ENCODE results near the gene IGFBP1.

IGFBP1 gene

DNA sequence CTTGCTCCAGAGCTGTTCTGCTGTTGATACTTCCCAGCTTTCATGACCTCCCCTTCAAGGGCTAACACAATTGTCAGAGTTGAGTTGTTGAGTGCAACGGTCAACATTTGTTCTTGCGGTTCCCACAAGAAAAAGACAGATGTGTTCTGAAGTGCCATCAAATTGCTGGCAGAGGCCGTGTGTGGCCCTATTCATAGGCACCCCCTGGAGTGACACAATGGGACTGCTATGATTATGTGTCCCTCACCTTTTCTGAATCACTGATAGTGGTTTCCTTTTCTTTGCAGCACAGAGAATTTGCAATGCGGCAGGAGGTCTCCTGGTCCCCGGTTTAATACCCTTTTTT, 5.8 kb upstream of the IGFBP1 start:
- no peak for DNase-seq (ENCODE audit: low read depth in 1 of 2, low spot score in 1 of 2)
- Histone ChIP-seq H3K27me3 (ENCODE audit: insufficient read depth, poor library complexity, severe bottlenecking) (peaks cover 6% of the 10 kb centered on the region), H3K27ac (replicated peaks) (no peak overlapping the region), H3K4me3 (replicated peaks; ENCODE audit: insufficient read depth, low read length) (no peak overlapping the region)
- TF ChIP-seq POLR2AphosphoS5 (IDR thresholded peaks at IDR 0.05; ENCODE audit: low read depth) (no peak), SPI1 (IDR thresholded peaks at IDR 0.05; ENCODE audit: borderline replicate concordance, low read depth) (no peak)
- TF ChIP-seq, protein P1, sequence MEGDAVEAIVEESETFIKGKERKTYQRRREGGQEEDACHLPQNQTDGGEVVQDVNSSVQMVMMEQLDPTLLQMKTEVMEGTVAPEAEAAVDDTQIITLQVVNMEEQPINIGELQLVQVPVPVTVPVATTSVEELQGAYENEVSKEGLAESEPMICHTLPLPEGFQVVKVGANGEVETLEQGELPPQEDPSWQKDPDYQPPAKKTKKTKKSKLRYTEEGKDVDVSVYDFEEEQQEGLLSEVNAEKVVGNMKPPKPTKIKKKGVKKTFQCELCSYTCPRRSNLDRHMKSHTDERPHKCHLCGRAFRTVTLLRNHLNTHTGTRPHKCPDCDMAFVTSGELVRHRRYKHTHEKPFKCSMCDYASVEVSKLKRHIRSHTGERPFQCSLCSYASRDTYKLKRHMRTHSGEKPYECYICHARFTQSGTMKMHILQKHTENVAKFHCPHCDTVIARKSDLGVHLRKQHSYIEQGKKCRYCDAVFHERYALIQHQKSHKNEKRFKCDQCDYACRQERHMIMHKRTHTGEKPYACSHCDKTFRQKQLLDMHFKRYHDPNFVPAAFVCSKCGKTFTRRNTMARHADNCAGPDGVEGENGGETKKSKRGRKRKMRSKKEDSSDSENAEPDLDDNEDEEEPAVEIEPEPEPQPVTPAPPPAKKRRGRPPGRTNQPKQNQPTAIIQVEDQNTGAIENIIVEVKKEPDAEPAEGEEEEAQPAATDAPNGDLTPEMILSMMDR (IDR thresholded peaks at IDR 0.05; ENCODE audit: insufficient read depth, low read length) = no peak
- TF ChIP-seq, protein P2, sequence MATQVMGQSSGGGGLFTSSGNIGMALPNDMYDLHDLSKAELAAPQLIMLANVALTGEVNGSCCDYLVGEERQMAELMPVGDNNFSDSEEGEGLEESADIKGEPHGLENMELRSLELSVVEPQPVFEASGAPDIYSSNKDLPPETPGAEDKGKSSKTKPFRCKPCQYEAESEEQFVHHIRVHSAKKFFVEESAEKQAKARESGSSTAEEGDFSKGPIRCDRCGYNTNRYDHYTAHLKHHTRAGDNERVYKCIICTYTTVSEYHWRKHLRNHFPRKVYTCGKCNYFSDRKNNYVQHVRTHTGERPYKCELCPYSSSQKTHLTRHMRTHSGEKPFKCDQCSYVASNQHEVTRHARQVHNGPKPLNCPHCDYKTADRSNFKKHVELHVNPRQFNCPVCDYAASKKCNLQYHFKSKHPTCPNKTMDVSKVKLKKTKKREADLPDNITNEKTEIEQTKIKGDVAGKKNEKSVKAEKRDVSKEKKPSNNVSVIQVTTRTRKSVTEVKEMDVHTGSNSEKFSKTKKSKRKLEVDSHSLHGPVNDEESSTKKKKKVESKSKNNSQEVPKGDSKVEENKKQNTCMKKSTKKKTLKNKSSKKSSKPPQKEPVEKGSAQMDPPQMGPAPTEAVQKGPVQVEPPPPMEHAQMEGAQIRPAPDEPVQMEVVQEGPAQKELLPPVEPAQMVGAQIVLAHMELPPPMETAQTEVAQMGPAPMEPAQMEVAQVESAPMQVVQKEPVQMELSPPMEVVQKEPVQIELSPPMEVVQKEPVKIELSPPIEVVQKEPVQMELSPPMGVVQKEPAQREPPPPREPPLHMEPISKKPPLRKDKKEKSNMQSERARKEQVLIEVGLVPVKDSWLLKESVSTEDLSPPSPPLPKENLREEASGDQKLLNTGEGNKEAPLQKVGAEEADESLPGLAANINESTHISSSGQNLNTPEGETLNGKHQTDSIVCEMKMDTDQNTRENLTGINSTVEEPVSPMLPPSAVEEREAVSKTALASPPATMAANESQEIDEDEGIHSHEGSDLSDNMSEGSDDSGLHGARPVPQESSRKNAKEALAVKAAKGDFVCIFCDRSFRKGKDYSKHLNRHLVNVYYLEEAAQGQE (IDR thresholded peaks at IDR 0.05; ENCODE audit: insufficient replicate concordance, low read depth) = no peak

DNA sequence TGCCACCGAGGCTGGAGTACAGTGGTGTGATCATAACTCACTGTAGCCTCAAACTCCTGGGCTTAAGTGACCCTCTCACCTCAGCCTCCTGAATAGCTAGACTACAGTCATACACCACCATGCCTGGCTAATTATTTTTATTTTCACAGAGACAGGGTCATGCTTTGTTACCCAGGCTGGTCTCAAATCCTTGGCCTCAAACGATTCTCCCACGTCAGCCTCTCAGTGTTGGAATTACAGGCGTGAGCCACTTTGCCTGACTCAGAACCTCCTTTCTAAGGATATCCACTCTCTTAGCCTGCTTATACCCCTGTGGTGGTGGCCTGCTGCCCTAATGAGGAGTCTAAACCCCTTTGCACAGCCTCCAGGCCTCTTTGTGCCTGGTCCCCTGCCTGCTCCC, 4.2 kb upstream of the IGFBP1 start:
- Histone ChIP-seq H3K27me3 (ENCODE audit: insufficient read depth, poor library complexity, severe bottlenecking) (peaks cover 18% of the 10 kb centered on the region), H3K4me3 (replicated peaks; ENCODE audit: insufficient read depth, low read length) (no peak overlapping the region), H3K27ac (replicated peaks) (no peak overlapping the region)
- TF ChIP-seq SPI1 (IDR thresholded peaks at IDR 0.05; ENCODE audit: borderline replicate concordance, low read depth) (no peak), POLR2AphosphoS5 (IDR thresholded peaks at IDR 0.05; ENCODE audit: low read depth) (no peak), GABPA (IDR thresholded peaks at IDR 0.05; ENCODE audit: low read depth) (no peak)
- TF ChIP-seq, protein P1 (IDR thresholded peaks at IDR 0.05; ENCODE audit: insufficient read depth, low read length) = no peak
- TF ChIP-seq, protein P2 (IDR thresholded peaks at IDR 0.05; ENCODE audit: insufficient replicate concordance, low read depth) = no peak
- no peak for DNase-seq (ENCODE audit: low read depth in 1 of 2, low spot score in 1 of 2)

DNA sequence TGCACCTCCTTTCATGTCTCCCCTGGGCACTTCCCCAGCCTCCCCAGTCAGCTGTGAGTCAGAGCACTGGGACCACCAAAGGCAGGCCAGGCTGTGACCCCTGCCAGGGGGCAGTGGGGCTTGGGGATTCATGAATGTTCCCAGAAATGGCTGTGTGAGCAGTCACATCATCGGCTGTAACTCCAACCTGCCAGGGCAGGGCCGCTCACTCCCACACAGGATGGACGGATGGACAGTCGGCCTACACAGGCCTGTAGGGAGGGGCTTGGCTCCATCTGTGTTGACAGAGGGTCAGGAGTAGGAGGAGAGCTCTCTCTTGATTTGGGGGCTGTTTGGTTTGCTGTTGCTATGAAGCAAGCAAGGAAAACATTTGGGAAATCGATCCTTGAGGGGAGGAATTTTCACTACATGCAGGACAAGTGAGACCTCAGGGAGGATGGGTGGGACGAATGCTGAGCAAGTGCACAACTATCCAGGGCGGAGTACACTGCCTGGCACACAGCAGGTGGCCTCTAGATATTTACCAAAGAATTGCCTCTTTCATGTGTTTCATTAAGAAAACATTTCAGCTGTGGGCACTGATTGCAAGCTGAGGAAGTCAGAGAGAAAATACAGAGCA, 2.9 kb upstream of the IGFBP1 start:
- TF ChIP-seq GABPA (IDR thresholded peaks at IDR 0.05; ENCODE audit: low read depth) (no peak), POLR2AphosphoS5 (IDR thresholded peaks at IDR 0.05; ENCODE audit: low read depth) (no peak), SPI1 (IDR thresholded peaks at IDR 0.05; ENCODE audit: borderline replicate concordance, low read depth) (no peak)
- TF ChIP-seq, protein P1 (IDR thresholded peaks at IDR 0.05; ENCODE audit: insufficient read depth, low read length) = no peak
- TF ChIP-seq, protein P2 (IDR thresholded peaks at IDR 0.05; ENCODE audit: insufficient replicate concordance, low read depth) = no peak
- no peak for DNase-seq (ENCODE audit: low read depth in 1 of 2, low spot score in 1 of 2)
- Histone ChIP-seq H3K4me3 (replicated peaks; ENCODE audit: insufficient read depth, low read length) (no peak overlapping the region), H3K27ac (replicated peaks) (no peak overlapping the region), H3K27me3 (ENCODE audit: insufficient read depth, poor library complexity, severe bottlenecking) (peaks cover 26% of the 10 kb centered on the region)
